Measurements from ENCODE around the gene SP100.
"Not testable (repeated sequence)": the region's sequence is repeated elsewhere in the genome, so short reads cannot be mapped to it uniquely, and the experiment has no call there.

The SP100 gene

GRCh38 chr2:230416061-230416721, at the start of gene SP100:
TSS of gene SP100 (plus strand) at chr2:230416201. CDS start at chr2:230416297, 96 bp downstream.
- Histone ChIP-seq H3K27me3 (ENCODE audit: control insufficient read depth, insufficient read depth, low read length) (peaks cover 21% of the 10 kb centered on the region), H3K9ac (ENCODE audit: low read length) (no peak within 1 kb of the TSS), H3K27ac (ENCODE audit: low read depth, low read length) (no peak within 1 kb of the TSS), H3K36me3 (ENCODE audit: control insufficient read depth, insufficient read depth, low read length) (no peaks in the 10 kb centered on the region), H3K9me3 (ENCODE audit: control insufficient read depth, insufficient read depth, low read depth, low read length) (no peaks in the 10 kb centered on the region), H3K4me1 (ENCODE audit: control insufficient read depth, insufficient read depth, low read length) (peaks cover 15% of the 10 kb centered on the region; the same call in 1 of the 2 replicates), H3K4me3 (ENCODE audit: low read depth, low read length) (no peak within 1 kb of the TSS; the same call in 1 of the 2 replicates)

- Histone ChIP-seq H3K36me3 (ENCODE audit: control insufficient read depth, insufficient read depth, low read length) (no peaks in the 10 kb centered on the region), H3K4me1 (ENCODE audit: control insufficient read depth, insufficient read depth, low read length) (no peaks in the 10 kb centered on the region), H3K9ac (ENCODE audit: low read length) (no peak overlapping the region), H3K9me3 (ENCODE audit: control insufficient read depth, insufficient read depth, low read depth, low read length) (no peaks in the 10 kb centered on the region), H3K4me3 (ENCODE audit: low read depth, low read length) (no peak overlapping the region), H3K27ac (ENCODE audit: low read depth, low read length) (no peak overlapping the region), H3K27me3 (ENCODE audit: control insufficient read depth, insufficient read depth, low read length) (no peaks in the 10 kb centered on the region)
Measured at GRCh38 chr2:230382108-230382507, 33.9 kb upstream of the SP100 start.

GRCh38 chr2:230383453-230383852, 32.5 kb upstream of the SP100 start:
- H3K9ac ChIP-seq (ENCODE audit: low read length), result no peak overlapping the region
- H3K9me3 ChIP-seq (ENCODE audit: control insufficient read depth, insufficient read depth, low read depth, low read length), result no peaks in the 10 kb centered on the region
- no peaks in the 10 kb centered on the region for H3K4me1 ChIP-seq (ENCODE audit: control insufficient read depth, insufficient read depth, low read length)
- no peak overlapping the region for H3K4me3 ChIP-seq (ENCODE audit: low read depth, low read length)
- no peaks in the 10 kb centered on the region for H3K36me3 ChIP-seq (ENCODE audit: control insufficient read depth, insufficient read depth, low read length)
- H3K27me3 ChIP-seq (ENCODE audit: control insufficient read depth, insufficient read depth, low read length), result no peaks in the 10 kb centered on the region
- no peak overlapping the region for H3K27ac ChIP-seq (ENCODE audit: low read depth, low read length)

DNA sequence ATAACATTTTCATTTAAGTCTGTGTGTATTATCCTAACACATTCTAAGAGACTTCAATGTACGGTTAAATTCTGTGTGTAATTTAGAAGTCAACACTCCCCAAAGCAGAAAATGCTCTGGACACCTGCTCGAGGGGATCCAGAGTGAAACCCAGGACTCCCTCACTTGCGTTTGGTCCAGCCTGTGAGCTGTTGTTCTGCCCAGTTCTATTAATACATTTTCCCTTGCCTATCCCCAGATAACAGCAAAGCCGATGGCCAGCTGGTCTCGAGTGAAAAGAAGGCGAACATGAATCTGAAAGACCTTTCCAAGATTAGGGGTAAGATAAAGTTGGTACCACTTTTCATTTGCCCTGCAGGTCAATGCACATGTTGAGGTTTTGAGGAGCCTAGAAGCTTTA, 31.0 kb upstream of the SP100 start:
- no peaks in the 10 kb centered on the region for H3K36me3 ChIP-seq (ENCODE audit: control insufficient read depth, insufficient read depth, low read length)

GRCh38 chr2:230394301-230394700, 21.7 kb upstream of the SP100 start:
- H3K4me3 ChIP-seq (ENCODE audit: low read depth, low read length), result no peak overlapping the region
- no peak overlapping the region for H3K9ac ChIP-seq (ENCODE audit: low read length)
- H3K27ac ChIP-seq (ENCODE audit: low read depth, low read length), result no peak overlapping the region
- no peaks in the 10 kb centered on the region for H3K4me1 ChIP-seq (ENCODE audit: control insufficient read depth, insufficient read depth, low read length)
- H3K9me3 ChIP-seq (ENCODE audit: control insufficient read depth, insufficient read depth, low read depth, low read length), result 0 out of 2 replicates have a peak, but pooled peaks cover 4% of the 10 kb centered on the region
- H3K27me3 ChIP-seq (ENCODE audit: control insufficient read depth, insufficient read depth, low read length), result no peaks in the 10 kb centered on the region
- no peaks in the 10 kb centered on the region for H3K36me3 ChIP-seq (ENCODE audit: control insufficient read depth, insufficient read depth, low read length)

More for the DNA sequence above, 31.0 kb upstream of the SP100 start:
- Histone ChIP-seq H3K4me1 (ENCODE audit: control insufficient read depth, insufficient read depth, low read length) (no peaks in the 10 kb centered on the region), H3K9ac (ENCODE audit: low read length) (no peak overlapping the region), H3K27ac (ENCODE audit: low read depth, low read length) (no peak overlapping the region), H3K27me3 (ENCODE audit: control insufficient read depth, insufficient read depth, low read length) (no peaks in the 10 kb centered on the region), H3K9me3 (ENCODE audit: control insufficient read depth, insufficient read depth, low read depth, low read length) (no peaks in the 10 kb centered on the region), H3K4me3 (ENCODE audit: low read depth, low read length) (no peak overlapping the region)

DNA sequence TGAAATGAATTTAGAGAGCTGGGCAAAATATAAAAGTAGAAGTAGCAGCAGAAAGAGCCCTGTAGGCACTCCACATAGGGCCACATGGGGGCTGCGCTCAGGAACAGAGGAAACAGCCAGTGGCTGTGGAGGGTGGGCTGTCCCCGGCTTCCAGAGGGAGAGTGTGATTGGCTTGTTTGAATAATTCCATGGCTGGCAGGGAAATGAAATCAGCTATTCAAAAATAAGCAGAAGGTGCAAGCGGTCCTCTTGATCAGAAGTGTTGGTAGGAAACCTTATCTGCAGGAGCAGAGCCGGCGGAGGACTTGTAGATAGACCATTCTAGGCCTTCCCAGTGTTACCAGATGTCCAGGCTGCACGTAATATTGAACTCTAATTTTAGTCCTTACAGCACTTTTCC, 17.3 kb upstream of the SP100 start:
- not testable (repeated sequence) for H3K36me3 ChIP-seq (ENCODE audit: control insufficient read depth, insufficient read depth, low read length); H3K9ac ChIP-seq (ENCODE audit: low read length); H3K9me3 ChIP-seq (ENCODE audit: control insufficient read depth, insufficient read depth, low read depth, low read length)

DNA sequence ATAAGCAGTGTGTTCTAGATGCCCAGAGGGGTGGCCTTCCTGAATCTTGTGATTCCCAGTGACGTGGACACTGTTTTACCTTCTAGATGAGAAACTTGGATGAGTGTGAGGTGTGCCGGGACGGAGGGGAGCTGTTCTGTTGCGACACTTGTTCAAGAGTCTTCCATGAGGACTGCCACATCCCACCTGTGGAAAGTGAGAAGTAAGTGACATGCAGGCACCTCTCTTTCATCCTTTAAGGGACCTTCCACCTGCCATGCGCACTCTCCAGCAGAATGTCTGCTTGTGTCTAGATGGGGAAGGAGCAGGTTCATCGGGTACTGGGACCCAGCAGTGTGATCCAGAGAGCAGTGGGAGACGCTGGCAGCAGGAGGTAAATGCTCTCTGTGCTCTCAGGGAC, 16.0 kb upstream of the SP100 start:
- 0 out of 2 replicates have a peak, but pooled peaks cover 4% of the 10 kb centered on the region for H3K9me3 ChIP-seq (ENCODE audit: control insufficient read depth, insufficient read depth, low read depth, low read length)
- H3K36me3 ChIP-seq (ENCODE audit: control insufficient read depth, insufficient read depth, low read length), result no peaks in the 10 kb centered on the region; the same call in 1 of the 2 replicates
- H3K9ac ChIP-seq (ENCODE audit: low read length), result no peak overlapping the region
- no peaks in the 10 kb centered on the region for H3K27me3 ChIP-seq (ENCODE audit: control insufficient read depth, insufficient read depth, low read length)
- no peaks in the 10 kb centered on the region for H3K4me1 ChIP-seq (ENCODE audit: control insufficient read depth, insufficient read depth, low read length)
- H3K4me3 ChIP-seq (ENCODE audit: low read depth, low read length), result no peak overlapping the region
- H3K27ac ChIP-seq (ENCODE audit: low read depth, low read length), result no peak overlapping the region

More for the DNA sequence above, 17.3 kb upstream of the SP100 start:
- not testable (repeated sequence) for H3K27me3 ChIP-seq (ENCODE audit: control insufficient read depth, insufficient read depth, low read length); H3K4me3 ChIP-seq (ENCODE audit: low read depth, low read length); H3K27ac ChIP-seq (ENCODE audit: low read depth, low read length); H3K4me1 ChIP-seq (ENCODE audit: control insufficient read depth, insufficient read depth, low read length)

DNA sequence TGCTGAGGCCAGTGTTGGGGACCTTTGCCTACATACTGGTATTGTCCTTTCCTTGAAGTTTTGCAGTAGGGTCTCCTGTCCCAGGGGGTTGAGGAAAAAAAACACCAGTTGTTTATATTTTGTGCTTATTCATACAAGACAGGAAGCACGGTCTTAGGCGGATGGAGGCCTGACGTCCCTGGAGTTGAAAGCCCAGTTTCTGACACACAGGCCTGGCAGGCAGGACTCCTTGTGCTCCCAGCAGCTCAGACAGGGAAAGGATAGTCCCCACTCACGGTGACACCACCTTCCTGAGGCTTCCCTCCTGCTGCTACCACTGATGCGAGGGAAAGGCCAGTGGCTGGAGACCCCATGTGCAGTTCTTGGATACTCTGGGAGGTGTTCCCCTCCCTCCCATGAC, 15.5 kb upstream of the SP100 start:
- Histone ChIP-seq H3K9ac (ENCODE audit: low read length) (no peak overlapping the region), H3K27me3 (ENCODE audit: control insufficient read depth, insufficient read depth, low read length) (no peaks in the 10 kb centered on the region), H3K36me3 (ENCODE audit: control insufficient read depth, insufficient read depth, low read length) (no peaks in the 10 kb centered on the region; the same call in 1 of the 2 replicates), H3K9me3 (ENCODE audit: control insufficient read depth, insufficient read depth, low read depth, low read length) (0 out of 2 replicates have a peak, but pooled peaks cover 4% of the 10 kb centered on the region), H3K27ac (ENCODE audit: low read depth, low read length) (no peak overlapping the region), H3K4me3 (ENCODE audit: low read depth, low read length) (no peak overlapping the region), H3K4me1 (ENCODE audit: control insufficient read depth, insufficient read depth, low read length) (no peaks in the 10 kb centered on the region)

GRCh38 chr2:230401026-230401425, 15.0 kb upstream of the SP100 start:
- not testable (repeated sequence) for H3K4me3 ChIP-seq (ENCODE audit: low read depth, low read length); H3K36me3 ChIP-seq (ENCODE audit: control insufficient read depth, insufficient read depth, low read length); H3K27ac ChIP-seq (ENCODE audit: low read depth, low read length); H3K4me1 ChIP-seq (ENCODE audit: control insufficient read depth, insufficient read depth, low read length); H3K27me3 ChIP-seq (ENCODE audit: control insufficient read depth, insufficient read depth, low read length); H3K9me3 ChIP-seq (ENCODE audit: control insufficient read depth, insufficient read depth, low read depth, low read length); H3K9ac ChIP-seq (ENCODE audit: low read length)

DNA sequence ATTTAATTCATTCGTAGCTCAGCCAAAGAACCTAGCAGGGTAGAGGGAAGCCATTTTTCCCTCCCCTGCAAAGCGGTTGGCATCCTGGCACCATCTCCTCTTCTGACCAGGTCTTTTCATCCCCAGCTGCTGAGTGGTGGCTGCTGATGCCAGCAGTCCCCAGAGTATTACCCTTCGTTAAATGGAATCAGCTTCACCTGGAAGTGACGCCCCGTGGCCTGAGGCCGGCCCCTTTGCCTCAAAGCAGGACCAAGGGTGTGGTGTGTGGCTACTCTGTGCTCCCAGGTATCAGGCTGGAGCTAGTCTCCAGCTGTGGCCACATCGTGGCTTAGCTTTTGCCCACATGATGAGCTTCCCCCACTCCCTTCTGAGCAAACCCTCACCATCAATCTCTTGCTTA, 12.3 kb upstream of the SP100 start:
- Histone ChIP-seq H3K9ac (ENCODE audit: low read length) (no peak overlapping the region), H3K27ac (ENCODE audit: low read depth, low read length) (no peak overlapping the region), H3K27me3 (ENCODE audit: control insufficient read depth, insufficient read depth, low read length) (no peaks in the 10 kb centered on the region), H3K4me3 (ENCODE audit: low read depth, low read length) (no peak overlapping the region), H3K4me1 (ENCODE audit: control insufficient read depth, insufficient read depth, low read length) (no peaks in the 10 kb centered on the region), H3K9me3 (ENCODE audit: control insufficient read depth, insufficient read depth, low read depth, low read length) (no peaks in the 10 kb centered on the region), H3K36me3 (ENCODE audit: control insufficient read depth, insufficient read depth, low read length) (no peaks in the 10 kb centered on the region; the same call in 1 of the 2 replicates)

DNA sequence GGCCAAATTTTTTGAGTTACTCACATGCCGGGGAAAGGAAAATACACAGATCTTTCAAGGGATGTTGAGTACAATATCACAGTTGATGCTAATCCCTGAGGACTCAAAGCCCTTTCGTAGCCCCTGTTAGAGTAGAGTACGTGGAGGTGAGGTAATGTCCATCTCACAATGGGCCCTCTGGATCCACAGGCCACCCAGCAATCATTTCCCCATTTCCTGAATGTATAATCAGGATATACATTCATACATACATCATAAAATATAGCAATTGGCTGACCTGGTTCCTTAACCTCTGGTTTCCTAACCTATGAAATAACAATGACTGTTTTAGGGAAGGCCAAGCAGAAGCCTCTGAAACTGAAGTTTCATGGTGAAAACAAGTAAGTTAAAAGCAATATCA, 10.2 kb upstream of the SP100 start:
- Histone ChIP-seq H3K36me3 (ENCODE audit: control insufficient read depth, insufficient read depth, low read length) (no peaks in the 10 kb centered on the region; the same call in 1 of the 2 replicates), H3K27ac (ENCODE audit: low read depth, low read length) (no peak overlapping the region), H3K9me3 (ENCODE audit: control insufficient read depth, insufficient read depth, low read depth, low read length) (no peaks in the 10 kb centered on the region), H3K27me3 (ENCODE audit: control insufficient read depth, insufficient read depth, low read length) (peaks cover 19% of the 10 kb centered on the region), H3K4me3 (ENCODE audit: low read depth, low read length) (no peak overlapping the region), H3K4me1 (ENCODE audit: control insufficient read depth, insufficient read depth, low read length) (no peaks in the 10 kb centered on the region), H3K9ac (ENCODE audit: low read length) (no peak overlapping the region)

All from HUES6 (cell line).